Uterus (tissue), 4 donors: Measurements from ENCODE around the gene GRID2. TPM values are rescaled to one million over a fixed set of nuclear protein-coding genes. Genes with fewer than 3 reads are reported as not detected.

Experiments used
- DNase-seq, 2 donors: peaks; one replicate each; pipeline ENCODE4 v3.0.0-alpha.2; 2019 to 2020
- H3K27ac ChIP-seq, 2 donors: fragments of 200-600 bp; sonication (generic); 1 replicate in 1 of 2; 2 replicates in 1 of 2; pipeline ENCODE4 v1.5.1; 2016 to 2018
- H3K27me3 ChIP-seq, 2 donors: fragments of 200-600 bp; sonication (generic); one replicate each; pipeline ENCODE4 v1.5.1; 2018 to 2019; ENCODE audit warnings: control low read depth in 1 of 2
- H3K36me3 ChIP-seq, 2 donors: fragments of 200-600 bp; sonication (generic); one replicate each; pipeline ENCODE4 v1.5.1; 2019; ENCODE audit warnings: control low read depth in 1 of 2
- H3K4me1 ChIP-seq, 2 donors: fragments of 200-600 bp; sonication (generic); one replicate each; pipeline ENCODE4 v1.5.1; 2018 to 2019; ENCODE audit warnings: control low read depth in 1 of 2
- H3K4me3 ChIP-seq, 2 donors: fragments of 200-600 bp; sonication (generic); 1 replicate in 1 of 2; 2 replicates in 1 of 2; pipeline ENCODE4 v1.5.1; 2018 to 2019; ENCODE audit warnings: mild to moderate bottlenecking in 1 of 2
- H3K9me3 ChIP-seq, 2 donors: fragments of 200-600 bp; sonication (generic); one replicate each; pipeline ENCODE4 v1.5.1; 2019; ENCODE audit warnings: control low read depth in 1 of 2
- POLR2A ChIP-seq, 2 donors: fragments of 450-650 bp; IDR thresholded peaks; one replicate each; pipeline ENCODE4 v1.6.1; 2016; ENCODE audit warnings: antibody characterized with exemption in 2 of 2, mild to moderate bottlenecking in 1 of 2, moderate library complexity in 1 of 2
- intact Hi-C: fragments of 100-400 bp; cut with DNase I; formaldehyde crosslinking; loops from one replicate; pipeline ENCODE4 v1.15.1; 2023; ENCODE audit warnings: low total_unique reads
- total RNA-seq, 4 donors: library from RNA; depleted of rRNA in 3 of 4; stranded (reverse); fragments of >200 nt in 3 of 4; gene quantifications; one replicate each; pipeline versions ENCODE4 v1.1.0 to v1.2.4, GENCODE V29; 2014 to 2023
- TF ChIP-seq, protein P1 (sequence below), 4 experiments: fragments of 200-600 bp in 2 of 4; fragments of 450-650 bp in 2 of 4; sonication (generic) in 2 of 4; IDR thresholded peaks; one replicate each; pipeline ENCODE4 v1.5.1; 2016 to 2019; ENCODE audit warnings: antibody characterized with exemption in 4 of 4, mild to moderate bottlenecking in 2 of 4, moderate library complexity in 1 of 4
- donor health status: DM: yes; HTN: yes; CAD: no.

GRID2 gene
- total RNA-seq, 4 donors from 2014 or later = 0.27 to 33.3 (median 0.59) TPM; not detected in 1

- intact Hi-C loops = no loop called here
- Histone ChIP-seq H3K4me1 (no peaks in the 10 kb centered on the region), H3K36me3 (no peaks in the 10 kb centered on the region), H3K27me3 (no peaks in the 10 kb centered on the region), H3K27ac (no peak overlapping the region), H3K4me3 (no peak overlapping the region), H3K9me3 (no peaks in the 10 kb centered on the region)
- TF ChIP-seq POLR2A (IDR thresholded peaks at IDR 0.05) = no peak
- TF ChIP-seq, protein P1, sequence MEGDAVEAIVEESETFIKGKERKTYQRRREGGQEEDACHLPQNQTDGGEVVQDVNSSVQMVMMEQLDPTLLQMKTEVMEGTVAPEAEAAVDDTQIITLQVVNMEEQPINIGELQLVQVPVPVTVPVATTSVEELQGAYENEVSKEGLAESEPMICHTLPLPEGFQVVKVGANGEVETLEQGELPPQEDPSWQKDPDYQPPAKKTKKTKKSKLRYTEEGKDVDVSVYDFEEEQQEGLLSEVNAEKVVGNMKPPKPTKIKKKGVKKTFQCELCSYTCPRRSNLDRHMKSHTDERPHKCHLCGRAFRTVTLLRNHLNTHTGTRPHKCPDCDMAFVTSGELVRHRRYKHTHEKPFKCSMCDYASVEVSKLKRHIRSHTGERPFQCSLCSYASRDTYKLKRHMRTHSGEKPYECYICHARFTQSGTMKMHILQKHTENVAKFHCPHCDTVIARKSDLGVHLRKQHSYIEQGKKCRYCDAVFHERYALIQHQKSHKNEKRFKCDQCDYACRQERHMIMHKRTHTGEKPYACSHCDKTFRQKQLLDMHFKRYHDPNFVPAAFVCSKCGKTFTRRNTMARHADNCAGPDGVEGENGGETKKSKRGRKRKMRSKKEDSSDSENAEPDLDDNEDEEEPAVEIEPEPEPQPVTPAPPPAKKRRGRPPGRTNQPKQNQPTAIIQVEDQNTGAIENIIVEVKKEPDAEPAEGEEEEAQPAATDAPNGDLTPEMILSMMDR (IDR thresholded peaks at IDR 0.05) = no peak
- DNase-seq = no peak
Measured at GRCh38 chr4:93617606-93618005, 1313.8 kb downstream of the GRID2 start.

DNA sequence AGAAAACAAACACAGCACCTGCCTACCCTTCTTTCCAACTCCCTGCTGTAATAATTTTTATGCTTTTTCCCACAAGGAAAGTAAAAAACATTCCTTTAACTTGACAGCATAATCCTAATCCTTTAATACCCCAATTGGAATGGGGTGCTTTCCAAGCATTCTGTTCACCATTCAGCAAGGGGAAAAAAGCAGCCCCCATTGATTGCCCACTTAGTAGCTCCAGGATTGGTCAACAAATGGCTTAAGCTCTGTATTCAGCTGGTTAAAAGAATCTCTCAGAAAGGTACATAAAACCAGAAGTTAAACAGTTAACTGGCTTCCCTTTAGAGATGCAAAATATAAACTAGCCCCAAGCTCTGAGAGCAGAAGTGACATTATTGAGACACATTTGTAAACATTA lies 1330.0 kb downstream of the GRID2 start:
- TF ChIP-seq, protein P1 (IDR thresholded peaks at IDR 0.05) = no peak
- no peak for TF ChIP-seq POLR2A (IDR thresholded peaks at IDR 0.05)
- H3K27ac ChIP-seq = no peak overlapping the region
- no peaks in the 10 kb centered on the region for H3K4me1 ChIP-seq

DNA sequence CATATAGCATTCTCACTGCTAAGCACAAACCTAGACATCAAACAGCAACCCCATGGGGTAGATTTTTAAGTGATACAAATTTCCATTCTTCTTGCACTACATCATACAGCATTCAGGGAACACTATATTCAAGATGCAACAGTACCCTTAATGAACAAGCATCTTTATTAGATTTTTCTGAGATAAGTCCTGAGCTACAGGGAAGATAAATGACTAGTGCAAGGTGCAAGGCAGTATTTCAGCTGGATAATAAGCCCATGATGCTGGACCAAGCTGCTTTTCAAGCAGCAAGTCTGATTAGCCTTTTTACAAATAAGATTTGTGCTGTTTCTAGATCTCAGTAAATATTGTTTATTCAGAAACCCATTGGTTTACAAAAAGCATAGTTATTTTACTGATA lies 1332.2 kb downstream of the GRID2 start:
- no peaks in the 10 kb centered on the region for H3K27me3 ChIP-seq
- H3K36me3 ChIP-seq = no peaks in the 10 kb centered on the region
- no peaks in the 10 kb centered on the region for H3K9me3 ChIP-seq
- H3K4me3 ChIP-seq = no peak overlapping the region
- intact Hi-C loops = no loop called here
- no peak overlapping the region for H3K27ac ChIP-seq
- no peaks in the 10 kb centered on the region for H3K4me1 ChIP-seq
- no peak for TF ChIP-seq POLR2A (IDR thresholded peaks at IDR 0.05)
- TF ChIP-seq, protein P1 (IDR thresholded peaks at IDR 0.05) = no peak
- no peak for DNase-seq

More for the DNA sequence above, 1330.0 kb downstream of the GRID2 start:
- H3K36me3 ChIP-seq = no peaks in the 10 kb centered on the region
- intact Hi-C loops = no loop called here
- H3K9me3 ChIP-seq = no peaks in the 10 kb centered on the region
- no peak overlapping the region for H3K4me3 ChIP-seq
- H3K27me3 ChIP-seq = no peaks in the 10 kb centered on the region
- DNase-seq = no peak

DNA sequence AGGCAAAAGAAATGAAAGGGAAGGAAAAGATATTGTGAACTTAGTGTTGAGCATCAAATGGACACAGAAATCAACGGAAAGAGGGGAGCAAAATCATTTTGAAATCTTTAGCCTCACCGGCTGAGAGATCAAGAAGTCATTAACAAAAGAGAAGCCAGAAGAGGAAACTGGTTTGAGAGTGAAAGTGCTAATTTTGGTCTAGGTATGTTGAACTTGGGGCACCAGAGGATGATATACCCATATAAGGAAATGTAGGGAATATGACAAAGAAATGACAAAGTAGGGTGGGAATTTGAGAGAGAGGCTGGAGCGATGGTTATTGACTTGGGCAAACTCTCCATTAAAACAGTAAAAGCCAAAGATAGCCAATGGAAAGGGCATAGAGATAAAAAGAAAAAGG lies 1341.4 kb downstream of the GRID2 start:
- no peak for DNase-seq
- Histone ChIP-seq H3K4me3 (no peak overlapping the region), H3K27ac (no peak overlapping the region), H3K27me3 (no peaks in the 10 kb centered on the region), H3K4me1 (no peaks in the 10 kb centered on the region), H3K9me3 (no peaks in the 10 kb centered on the region), H3K36me3 (no peaks in the 10 kb centered on the region)
- TF ChIP-seq POLR2A (IDR thresholded peaks at IDR 0.05) = no peak
- TF ChIP-seq, protein P1 (IDR thresholded peaks at IDR 0.05) = no peak
- intact Hi-C loops = no loop called here

GRCh38 chr4:93646233-93646930 lies 1342.6 kb downstream of the GRID2 start:
- no peaks in the 10 kb centered on the region for H3K36me3 ChIP-seq
- no peak overlapping the region for H3K4me3 ChIP-seq
- intact Hi-C loops = no loop called here
- no peaks in the 10 kb centered on the region for H3K9me3 ChIP-seq
- TF ChIP-seq POLR2A (IDR thresholded peaks at IDR 0.05) = no peak
- TF ChIP-seq, protein P1 (IDR thresholded peaks at IDR 0.05) = no peak
- H3K4me1 ChIP-seq = no peaks in the 10 kb centered on the region
- H3K27ac ChIP-seq = no peak overlapping the region
- no peak for DNase-seq
- no peaks in the 10 kb centered on the region for H3K27me3 ChIP-seq
